Upper lobe of left lung (tissue), 6 donors: ENCODE measurements around the gene TEN1. TPM values are rescaled to one million over a fixed set of nuclear protein-coding genes. Genes with fewer than 3 reads are reported as not detected.

Experiments used
- ATAC-seq, 2 donors: fragments of 200-7000 bp; cut with Tn5 transposase; one replicate each; pipeline ENCODE4 v1.9.1; 2022; ENCODE audit warnings: mild to moderate bottlenecking in 2 of 2, moderate library complexity in 2 of 2; ENCODE audit not compliant: low FRiP score in 2 of 2
- DNase-seq, 2 donors: peaks; one replicate each; pipeline ENCODE4 v3.0.0-alpha.2; 2019 to 2020
- H3K27ac ChIP-seq, 4 donors: fragments of 200-600 bp; sonication (generic); one replicate each; pipeline ENCODE4 v1.5.1; 2016 to 2019
- H3K27me3 ChIP-seq, 4 donors: fragments of 200-600 bp; sonication (generic); one replicate each; pipeline ENCODE4 v1.5.1; 2017 to 2019
- H3K36me3 ChIP-seq, 4 donors: fragments of 200-600 bp; sonication (generic); one replicate each; pipeline ENCODE4 v1.5.1; 2016 to 2019
- H3K4me1 ChIP-seq, 4 donors: fragments of 200-600 bp; sonication (generic); one replicate each; pipeline ENCODE4 v1.5.1; 2018 to 2019
- H3K4me3 ChIP-seq, 4 donors: fragments of 200-600 bp; sonication (generic); one replicate each; pipeline ENCODE4 v1.5.1; 2017 to 2019; ENCODE audit warnings: mild to moderate bottlenecking in 2 of 4, moderate library complexity in 1 of 4
- H3K9me3 ChIP-seq, 4 donors: fragments of 200-600 bp; sonication (generic); one replicate each; pipeline ENCODE4 v1.5.1; 2018 to 2019
- CTCF ChIP-seq, 6 experiments: fragments of 450-650 bp in 4 of 6; fragments of 200-600 bp in 2 of 6; sonication (generic) in 2 of 6; IDR thresholded peaks; one replicate each; pipeline ENCODE4 v1.5.1; 2016 to 2019; ENCODE audit warnings: antibody characterized with exemption in 6 of 6
- EP300 ChIP-seq, 4 donors: sonication (generic); formaldehyde crosslinking; IDR thresholded peaks; one replicate each; pipeline ENCODE4 v1.5.1; 2017; ENCODE audit warnings: antibody characterized with exemption in 4 of 4, control low read depth in 2 of 4
- POLR2A ChIP-seq, 4 donors: fragments of 450-650 bp; IDR thresholded peaks; one replicate each; pipeline ENCODE4 v1.5.1; 2016 to 2017; ENCODE audit warnings: antibody characterized with exemption in 4 of 4, mild to moderate bottlenecking in 2 of 4
- POLR2AphosphoS5 ChIP-seq, 2 donors: sonication (generic); formaldehyde crosslinking; IDR thresholded peaks; one replicate each; pipeline ENCODE4 v1.5.1; 2017; ENCODE audit warnings: antibody characterized with exemption in 2 of 2
- WGBS, 2 donors: methylation state at CpG; one replicate each; pipeline ENCODE4 v1.1.5; 2017 to 2018; 5-methylcytosine and 5-hydroxymethylcytosine counted together
- total RNA-seq, 6 donors: library from RNA; depleted of rRNA in 4 of 6; stranded (reverse); fragments of >200 nt in 4 of 6; gene quantifications; one replicate each; pipeline versions ENCODE4 v1.1.0 to v1.2.1, GENCODE V29; 2016 to 2021
- donor health status: DM: no; HTN: no; CAD: no; lungs with moderate emphysema.
- donor health status: DM: no; HTN: yes; CAD: no; lungs with severe emphysema.

The TEN1 gene
- total RNA-seq, 6 donors from 2014 or later, result 13.6 to 29.3 (median 17.0) TPM; not detected in 1

GRCh38 chr17:75937652-75938051 lies 41.4 kb upstream of the TEN1 start:
- no peaks in the 10 kb centered on the region for H3K9me3 ChIP-seq
- no peak overlapping the region for H3K4me3 ChIP-seq
- no peak overlapping the region for H3K27ac ChIP-seq
- no peaks in the 10 kb centered on the region for H3K27me3 ChIP-seq
- H3K36me3 ChIP-seq, result no peaks in the 10 kb centered on the region
- TF ChIP-seq EP300 (IDR thresholded peaks at IDR 0.05) (no peak), POLR2AphosphoS5 (IDR thresholded peaks at IDR 0.05) (no peak), POLR2A (IDR thresholded peaks at IDR 0.05) (no peak), CTCF (IDR thresholded peaks at IDR 0.05) (no peak)
- WGBS, 2 donors, result 85 to 86% methylated on average over 13 of the region's 13 CpGs
- H3K4me1 ChIP-seq, result peaks cover 6 to 18% (median 13%) of the 10 kb centered on the region in 4 donors
- ATAC-seq (no peak), DNase-seq (no peak)

DNA sequence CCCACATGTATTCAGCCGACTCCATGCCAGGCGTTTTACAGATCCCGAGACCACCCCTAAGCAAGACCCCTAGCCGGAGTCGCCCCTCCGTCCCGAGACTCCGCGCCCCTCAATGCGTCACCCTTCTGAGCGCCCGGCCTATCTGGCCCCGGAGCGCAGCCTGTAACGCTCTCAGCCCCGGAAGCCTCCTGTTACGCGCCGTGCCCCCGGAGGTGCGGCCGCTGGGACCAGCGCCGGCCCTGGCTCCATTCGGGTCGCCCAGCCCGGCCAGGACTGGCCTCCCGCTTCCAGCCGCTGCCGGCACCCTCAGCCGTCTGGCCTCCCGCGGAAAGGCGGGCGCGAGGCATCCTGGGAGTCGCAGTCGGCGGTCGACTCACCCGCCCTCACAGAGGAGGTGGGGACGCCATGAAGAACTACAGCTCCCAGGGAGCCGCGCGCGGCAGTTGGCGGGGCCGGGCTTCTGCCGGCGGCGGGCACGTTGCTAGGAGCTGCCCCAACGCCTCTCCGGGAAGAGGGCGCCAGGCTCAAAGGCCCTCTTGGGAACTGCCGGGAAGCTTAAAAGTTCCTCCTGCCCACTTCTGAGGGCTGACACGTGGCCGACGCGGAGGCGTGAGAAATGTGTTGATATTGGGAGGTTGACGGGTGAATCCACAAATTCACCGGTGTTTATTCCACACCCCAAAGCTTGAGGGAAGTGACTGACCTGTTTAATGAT lies 38.2 kb upstream of the TEN1 start, which contains the start of gene FBF1:
TSS of gene FBF1 (minus strand) at position 316 of the 715 bp plus-strand sequence. CDS start 2,893 bp downstream, outside the sequence.
- Histone ChIP-seq H3K4me3 (peak within 1 kb of the TSS; percentile 70 to 91 (median 82)), H3K27me3 (no peaks in the 10 kb centered on the region), H3K36me3 (peaks cover 0 to 8% (median 2%) of the 10 kb centered on the region in 4 donors), H3K9me3 (no peaks in the 10 kb centered on the region), H3K4me1 (peaks cover 9 to 18% (median 16%) of the 10 kb centered on the region in 4 donors), H3K27ac (peak within 1 kb of the TSS; percentile 64 to 89 (median 84))
- 0 to 1% methylated on average over 16 to 38 of the region's 63 CpGs for WGBS, 2 donors
- DNase-seq (peak; percentile 98), ATAC-seq (peak; percentile 98 to 100)
- TF ChIP-seq EP300 (IDR thresholded peaks at IDR 0.05), result peak in 1 of 4 donors; percentile 21
- TF ChIP-seq POLR2A (IDR thresholded peaks at IDR 0.05), result peak; percentile 23 to 90 (median 64)
- peak; percentile 82 to 91 for TF ChIP-seq POLR2AphosphoS5 (IDR thresholded peaks at IDR 0.05)
- peak in 3 of 6 experiments; percentile 18 to 32 (median 29) for TF ChIP-seq CTCF (IDR thresholded peaks at IDR 0.05)

GRCh38 chr17:75941442-75941819 lies 37.6 kb upstream of the TEN1 start:
- TF ChIP-seq EP300 (IDR thresholded peaks at IDR 0.05) (no peak), POLR2A (IDR thresholded peaks at IDR 0.05) (no peak), POLR2AphosphoS5 (IDR thresholded peaks at IDR 0.05) (no peak), CTCF (IDR thresholded peaks at IDR 0.05) (no peak)
- H3K4me1 ChIP-seq, result peaks cover 9 to 18% (median 16%) of the 10 kb centered on the region in 4 donors
- 48 to 60% methylated on average over 6 of the region's 6 CpGs for WGBS, 2 donors
- peak overlapping the region in 3 of 4 donors; percentile 70 to 91 (median 81) for H3K4me3 ChIP-seq
- peaks cover 0 to 13% (median 8%) of the 10 kb centered on the region in 4 donors for H3K36me3 ChIP-seq
- H3K27ac ChIP-seq, result peak overlapping the region in 3 of 4 donors; percentile 82 to 89 (median 87)
- H3K9me3 ChIP-seq, result no peaks in the 10 kb centered on the region
- no peak for DNase-seq
- no peaks in the 10 kb centered on the region for H3K27me3 ChIP-seq
- ATAC-seq, result no peak

DNA sequence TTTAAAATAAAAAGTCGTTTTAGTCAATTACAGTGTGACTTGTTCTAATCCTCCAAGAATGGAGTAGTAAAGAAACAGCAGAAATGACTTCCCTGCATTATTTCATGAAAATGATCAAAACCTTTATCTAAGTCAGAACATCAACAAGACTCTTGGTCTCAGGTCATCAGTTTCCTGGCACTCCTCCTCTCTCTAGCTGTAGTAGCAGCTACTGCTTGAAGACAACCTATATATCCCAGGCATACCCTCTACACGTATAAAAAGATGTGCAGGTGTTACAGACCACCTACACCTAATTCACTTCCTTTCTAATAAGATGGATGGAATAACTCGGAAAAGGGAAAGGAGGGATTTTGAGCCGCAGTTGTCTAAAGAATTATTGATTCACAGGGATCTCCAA lies 36.6 kb upstream of the TEN1 start:
- no peak overlapping the region for H3K4me3 ChIP-seq
- peaks cover 9 to 18% (median 16%) of the 10 kb centered on the region in 4 donors for H3K4me1 ChIP-seq
- 87 to 91% methylated on average over 4 of the region's 4 CpGs for WGBS, 2 donors
- peaks cover 0 to 24% (median 18%) of the 10 kb centered on the region in 4 donors for H3K36me3 ChIP-seq
- TF ChIP-seq CTCF (IDR thresholded peaks at IDR 0.05) (no peak), POLR2AphosphoS5 (IDR thresholded peaks at IDR 0.05) (no peak), POLR2A (IDR thresholded peaks at IDR 0.05) (no peak), EP300 (IDR thresholded peaks at IDR 0.05) (no peak)
- no peak for DNase-seq
- H3K27ac ChIP-seq, result no peak overlapping the region
- no peak for ATAC-seq
- H3K9me3 ChIP-seq, result no peaks in the 10 kb centered on the region
- no peaks in the 10 kb centered on the region for H3K27me3 ChIP-seq
